Measurements from ENCODE around the gene CDKN1A.

Gene CDKN1A

GRCh38 chr6:36698871-36699271 is 20.4 kb downstream of the CDKN1A start:
- no peaks in the 10 kb centered on the region for H3K79me2 ChIP-seq (ENCODE audit: insufficient read depth, low read length)

GRCh38 chr6:36699348-36699747 is 20.8 kb downstream of the CDKN1A start:
- no peak overlapping the region for H3K4me2 ChIP-seq (ENCODE audit: low read length)
- no peak overlapping the region for H2AFZ ChIP-seq (ENCODE audit: low read length)
- peaks cover 8% of the 10 kb centered on the region for H3K4me1 ChIP-seq (ENCODE audit: insufficient read depth, low read length, severe bottlenecking)
- 0 out of 2 replicates have a peak, but pooled peaks cover 6% of the 10 kb centered on the region for H3K9me3 ChIP-seq (ENCODE audit: low read length)
- no peak overlapping the region for H3K27ac ChIP-seq (ENCODE audit: low read depth, low read length, poor library complexity, severe bottlenecking)
- no peaks in the 10 kb centered on the region for H4K20me1 ChIP-seq (ENCODE audit: insufficient read depth, low read length)
- no peaks in the 10 kb centered on the region for H3K9me2 ChIP-seq (ENCODE audit: low read depth, low read length)
- H3K79me2 ChIP-seq (ENCODE audit: insufficient read depth, low read length), result no peaks in the 10 kb centered on the region
- TF ChIP-seq EZH2 (IDR thresholded peaks at IDR 0.05; ENCODE audit: borderline replicate concordance, low read length), result no peak
- no peak for TF ChIP-seq CTCF (IDR thresholded peaks at IDR 0.05; ENCODE audit: low read length)
- no peaks in the 10 kb centered on the region; the same call in 1 of the 2 replicates for H3K36me3 ChIP-seq (ENCODE audit: insufficient read depth, low read length)
- no peak overlapping the region for H3K9ac ChIP-seq (ENCODE audit: low read length)
- no peak overlapping the region for H3K4me3 ChIP-seq (ENCODE audit: low read depth, low read length, poor library complexity, severe bottlenecking)
- H3F3A ChIP-seq (ENCODE audit: insufficient read depth, low read length), result no peaks in the 10 kb centered on the region
- H3K27me3 ChIP-seq (ENCODE audit: insufficient read depth, low read length), result peaks cover 7% of the 10 kb centered on the region; the same call in 1 of the 2 replicates

More at GRCh38 chr6:36698871-36699271, 20.4 kb downstream of the CDKN1A start:
- no peaks in the 10 kb centered on the region for H3F3A ChIP-seq (ENCODE audit: insufficient read depth, low read length)
- H3K27me3 ChIP-seq (ENCODE audit: insufficient read depth, low read length), result peaks cover 7% of the 10 kb centered on the region; the same call in 1 of the 2 replicates
- H3K9me2 ChIP-seq (ENCODE audit: low read depth, low read length), result no peaks in the 10 kb centered on the region
- H2AFZ ChIP-seq (ENCODE audit: low read length), result no peak overlapping the region
- peaks cover 9% of the 10 kb centered on the region for H3K4me1 ChIP-seq (ENCODE audit: insufficient read depth, low read length, severe bottlenecking)
- no peaks in the 10 kb centered on the region; the same call in 1 of the 2 replicates for H3K36me3 ChIP-seq (ENCODE audit: insufficient read depth, low read length)
- no peak overlapping the region for H3K4me2 ChIP-seq (ENCODE audit: low read length)
- H3K9me3 ChIP-seq (ENCODE audit: low read length), result 0 out of 2 replicates have a peak, but pooled peaks cover 6% of the 10 kb centered on the region
- H3K9ac ChIP-seq (ENCODE audit: low read length), result no peak overlapping the region
- H3K4me3 ChIP-seq (ENCODE audit: low read depth, low read length, poor library complexity, severe bottlenecking), result no peak overlapping the region
- TF ChIP-seq EZH2 (IDR thresholded peaks at IDR 0.05; ENCODE audit: borderline replicate concordance, low read length) (no peak), CTCF (IDR thresholded peaks at IDR 0.05; ENCODE audit: low read length) (no peak)
- no peaks in the 10 kb centered on the region for H4K20me1 ChIP-seq (ENCODE audit: insufficient read depth, low read length)
- no peak overlapping the region for H3K27ac ChIP-seq (ENCODE audit: low read depth, low read length, poor library complexity, severe bottlenecking)

GRCh38 chr6:36700071-36700812 is 21.7 kb downstream of the CDKN1A start:
- H3K27me3 ChIP-seq (ENCODE audit: insufficient read depth, low read length), result peaks cover 7% of the 10 kb centered on the region; the same call in 1 of the 2 replicates
- no peaks in the 10 kb centered on the region for H3K4me1 ChIP-seq (ENCODE audit: insufficient read depth, low read length, severe bottlenecking)
- no peaks in the 10 kb centered on the region for H3F3A ChIP-seq (ENCODE audit: insufficient read depth, low read length)
- no peak overlapping the region for H3K4me3 ChIP-seq (ENCODE audit: low read depth, low read length, poor library complexity, severe bottlenecking)
- TF ChIP-seq CTCF (IDR thresholded peaks at IDR 0.05; ENCODE audit: low read length) (no peak), EZH2 (IDR thresholded peaks at IDR 0.05; ENCODE audit: borderline replicate concordance, low read length) (no peak)
- no peak overlapping the region for H2AFZ ChIP-seq (ENCODE audit: low read length)
- H3K27ac ChIP-seq (ENCODE audit: low read depth, low read length, poor library complexity, severe bottlenecking), result no peak overlapping the region
- H4K20me1 ChIP-seq (ENCODE audit: insufficient read depth, low read length), result no peaks in the 10 kb centered on the region
- no peak overlapping the region for H3K9ac ChIP-seq (ENCODE audit: low read length)
- H3K4me2 ChIP-seq (ENCODE audit: low read length), result no peak overlapping the region
- no peaks in the 10 kb centered on the region for H3K9me2 ChIP-seq (ENCODE audit: low read depth, low read length)
- H3K36me3 ChIP-seq (ENCODE audit: insufficient read depth, low read length), result no peaks in the 10 kb centered on the region; the same call in 1 of the 2 replicates
- H3K9me3 ChIP-seq (ENCODE audit: low read length), result 0 out of 2 replicates have a peak, but pooled peaks cover 6% of the 10 kb centered on the region
- H3K79me2 ChIP-seq (ENCODE audit: insufficient read depth, low read length), result no peaks in the 10 kb centered on the region
